Activated CD4-positive, alpha-beta T cell treated with anti-CD3 and anti-CD28 coated beads, Interleukin-2, amount 10 ng/mL, durations not matched to agents 24 days and 14 days (primary cell): ENCODE measurements around the gene MED20. TPM values are rescaled to one million over a fixed set of nuclear protein-coding genes. Genes with fewer than 3 reads are reported as not detected.

Source experiments
- DNase-seq: peaks from one replicate; pipeline ENCODE4 v3.0.0; 2022
- H3K27ac Mint-ChIP-seq: one replicate; pipeline ENCODE4 v1.8.0; 2022; ENCODE audit warnings: mild to moderate bottlenecking, mixed read lengths
- H3K27me3 Mint-ChIP-seq: one replicate; pipeline ENCODE4 v1.8.0; 2022; ENCODE audit warnings: mixed read lengths
- H3K36me3 Mint-ChIP-seq: one replicate; pipeline ENCODE4 v1.8.0; 2022; ENCODE audit warnings: low read depth, mild to moderate bottlenecking, mixed read lengths
- H3K4me1 Mint-ChIP-seq: one replicate; pipeline ENCODE4 v1.8.0; 2021; ENCODE audit warnings: mixed read lengths
- H3K4me3 Mint-ChIP-seq: one replicate; pipeline ENCODE4 v1.8.0; 2022; ENCODE audit warnings: mild to moderate bottlenecking, moderate library complexity, mixed read lengths
- H3K9me3 Mint-ChIP-seq: one replicate; pipeline ENCODE4 v1.8.0; 2021; ENCODE audit warnings: mixed read lengths
- intact Hi-C: fragments of 100-400 bp; cut with micrococcal nuclease; formaldehyde crosslinking; loops from one replicate; pipeline ENCODE4 v1.15.1; 2023
- total RNA-seq: library from RNA; stranded (reverse); gene quantifications from 2 replicates; pipeline ENCODE4 v1.2.3, GENCODE V29; 2022

Gene MED20
- total RNA-seq, 1 donor from 2014 or later: 22.8 TPM

GRCh38 chr6:41937861-41938574 lies 17.1 kb upstream of the MED20 start:
- H3K9me3 Mint-ChIP-seq: no peaks in the 10 kb centered on the region
- intact Hi-C loops: loop anchor here (5.0 kb wide), 2 partner anchors 151 to 279 kb away; partner anchors contain the start of genes MRPS10 and TOMM6
- peak; percentile 81 for DNase-seq
- peak overlapping the region; percentile 100 for H3K4me3 Mint-ChIP-seq
- peak overlapping the region; percentile 96 for H3K27ac Mint-ChIP-seq
- peaks cover 65% of the 10 kb centered on the region for H3K4me1 Mint-ChIP-seq
- H3K27me3 Mint-ChIP-seq: no peaks in the 10 kb centered on the region
- H3K36me3 Mint-ChIP-seq: peaks cover 58% of the 10 kb centered on the region

GRCh38 chr6:41937472-41937860 lies 16.5 kb upstream of the MED20 start:
- Mint-ChIP-seq H3K27me3 (no peaks in the 10 kb centered on the region), H3K9me3 (no peaks in the 10 kb centered on the region), H3K4me3 (peak overlapping the region; percentile 100), H3K27ac (peak overlapping the region; percentile 96), H3K36me3 (peaks cover 64% of the 10 kb centered on the region), H3K4me1 (peaks cover 66% of the 10 kb centered on the region)
- intact Hi-C loops: loop anchor here (5.0 kb wide), 2 partner anchors 150 to 280 kb away; partner anchors contain the start of genes MRPS10 and TOMM6
- no peak for DNase-seq

GRCh38 chr6:41936073-41936837 lies 15.3 kb upstream of the MED20 start:
- H3K4me1 Mint-ChIP-seq: peaks cover 68% of the 10 kb centered on the region
- intact Hi-C loops: loop anchor here (1.0 to 5.0 kb wide), 7 partner anchors 15 to 281 kb away; partner anchors contain the start of genes BYSL, MED20, MRPS10 and TOMM6
- H3K4me3 Mint-ChIP-seq: peak overlapping the region; percentile 100
- peak; percentile 96 for DNase-seq
- no peaks in the 10 kb centered on the region for H3K27me3 Mint-ChIP-seq
- peaks cover 75% of the 10 kb centered on the region for H3K36me3 Mint-ChIP-seq
- peak overlapping the region; percentile 87 for H3K27ac Mint-ChIP-seq
- no peaks in the 10 kb centered on the region for H3K9me3 Mint-ChIP-seq

- DNase-seq: no peak
- H3K36me3 Mint-ChIP-seq: peaks cover 80% of the 10 kb centered on the region
- intact Hi-C loops: loop anchor here (1.0 to 5.0 kb wide), 7 partner anchors 14 to 282 kb away; partner anchors contain the start of genes BYSL, MED20, MRPS10 and TOMM6
- no peaks in the 10 kb centered on the region for H3K27me3 Mint-ChIP-seq
- H3K27ac Mint-ChIP-seq: peak overlapping the region; percentile 87
- no peaks in the 10 kb centered on the region for H3K9me3 Mint-ChIP-seq
- peaks cover 71% of the 10 kb centered on the region for H3K4me1 Mint-ChIP-seq
- H3K4me3 Mint-ChIP-seq: peak overlapping the region; percentile 100
Observed at GRCh38 chr6:41935685-41936072, 14.7 kb upstream of the MED20 start.

- Mint-ChIP-seq H3K27ac (peak overlapping the region; percentile 30), H3K4me3 (peak overlapping the region; percentile 100), H3K9me3 (no peaks in the 10 kb centered on the region), H3K27me3 (no peaks in the 10 kb centered on the region), H3K4me1 (peaks cover 68% of the 10 kb centered on the region), H3K36me3 (peaks cover 75% of the 10 kb centered on the region)
- DNase-seq: no peak
- intact Hi-C loops: loop anchor here (5.0 kb wide), 2 partner anchors 148 to 282 kb away; partner anchors contain the start of genes MRPS10 and TOMM6
Observed at GRCh38 chr6:41935193-41935574, 14.2 kb upstream of the MED20 start.

- no peak for DNase-seq
- intact Hi-C loops: loop anchor here (5.0 kb wide), 2 partner anchors 147 to 283 kb away; partner anchors contain the start of genes MRPS10 and TOMM6
- Mint-ChIP-seq H3K36me3 (peaks cover 72% of the 10 kb centered on the region), H3K4me1 (peaks cover 64% of the 10 kb centered on the region), H3K9me3 (no peaks in the 10 kb centered on the region), H3K27ac (peak overlapping the region; percentile 30), H3K4me3 (peak overlapping the region; percentile 100), H3K27me3 (no peaks in the 10 kb centered on the region)
Observed at GRCh38 chr6:41934278-41935192, 13.6 kb upstream of the MED20 start.

GRCh38 chr6:41932378-41932777 lies 11.4 kb upstream of the MED20 start:
- Mint-ChIP-seq H3K4me1 (peaks cover 50% of the 10 kb centered on the region), H3K4me3 (no peak overlapping the region), H3K27me3 (no peaks in the 10 kb centered on the region), H3K9me3 (no peaks in the 10 kb centered on the region), H3K27ac (peak overlapping the region; percentile 38), H3K36me3 (peaks cover 74% of the 10 kb centered on the region)
- intact Hi-C loops: no loop called here
- no peak for DNase-seq

DNA sequence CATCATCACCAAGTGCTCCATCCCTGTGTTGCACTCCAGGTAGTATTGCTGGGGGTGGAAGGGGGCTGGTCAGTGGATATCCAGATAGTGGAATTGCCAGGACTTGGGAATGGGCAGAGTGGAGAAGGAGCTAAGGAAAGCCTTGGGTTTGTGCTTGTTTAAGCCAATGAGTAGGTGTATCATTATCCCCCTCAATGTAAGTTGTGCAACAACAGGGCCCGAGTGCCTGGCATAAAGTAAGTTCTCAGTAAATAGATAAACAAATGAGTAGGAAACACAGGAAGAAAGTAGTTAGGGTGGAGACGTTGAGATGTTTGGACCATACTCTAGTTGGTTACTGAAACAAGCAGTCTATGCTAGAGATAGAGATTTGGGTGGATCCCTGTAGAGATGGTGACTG lies 10.9 kb upstream of the MED20 start:
- peak overlapping the region; percentile 12 for H3K27ac Mint-ChIP-seq
- peaks cover 74% of the 10 kb centered on the region for H3K36me3 Mint-ChIP-seq
- H3K27me3 Mint-ChIP-seq: no peaks in the 10 kb centered on the region
- DNase-seq: no peak
- H3K4me3 Mint-ChIP-seq: no peak overlapping the region
- no peaks in the 10 kb centered on the region for H3K9me3 Mint-ChIP-seq
- peaks cover 48% of the 10 kb centered on the region for H3K4me1 Mint-ChIP-seq
- intact Hi-C loops: no loop called here

GRCh38 chr6:41929924-41930323 lies 9.0 kb upstream of the MED20 start:
- H3K9me3 Mint-ChIP-seq: no peaks in the 10 kb centered on the region
- H3K27me3 Mint-ChIP-seq: no peaks in the 10 kb centered on the region
- no peak overlapping the region for H3K27ac Mint-ChIP-seq
- DNase-seq: no peak
- no peak overlapping the region for H3K4me3 Mint-ChIP-seq
- H3K36me3 Mint-ChIP-seq: peaks cover 66% of the 10 kb centered on the region
- H3K4me1 Mint-ChIP-seq: peaks cover 36% of the 10 kb centered on the region
- intact Hi-C loops: no loop called here

GRCh38 chr6:41927253-41927652 lies 6.3 kb upstream of the MED20 start:
- Mint-ChIP-seq H3K4me3 (no peak overlapping the region), H3K4me1 (peaks cover 43% of the 10 kb centered on the region), H3K27me3 (no peaks in the 10 kb centered on the region), H3K36me3 (peaks cover 69% of the 10 kb centered on the region), H3K9me3 (no peaks in the 10 kb centered on the region), H3K27ac (no peak overlapping the region)
- intact Hi-C loops: no loop called here
- DNase-seq: no peak

DNA sequence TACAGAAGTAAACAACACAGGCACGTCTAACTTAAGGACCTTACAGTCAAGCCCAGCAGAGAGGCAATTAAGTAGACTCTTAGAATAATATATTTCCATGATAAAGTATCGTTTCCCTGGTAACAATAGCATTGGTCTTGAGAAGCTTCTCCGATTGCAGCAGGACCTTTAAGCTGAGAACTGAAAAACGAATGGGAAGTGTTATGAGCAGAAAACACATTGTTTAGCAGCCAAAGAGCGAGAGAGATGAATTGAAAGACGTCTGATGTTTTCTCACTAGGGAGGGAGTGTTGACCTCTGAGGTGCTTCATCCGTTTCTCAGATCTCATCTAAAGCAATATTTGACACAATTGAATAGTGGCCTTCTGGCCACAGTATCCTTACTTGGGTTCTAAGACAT lies 1.2 kb upstream of the MED20 start:
- no peak for DNase-seq
- peak overlapping the region; percentile 98 for H3K27ac Mint-ChIP-seq
- peaks cover 51% of the 10 kb centered on the region for H3K4me1 Mint-ChIP-seq
- H3K4me3 Mint-ChIP-seq: peak overlapping the region; percentile 100
- no peaks in the 10 kb centered on the region for H3K27me3 Mint-ChIP-seq
- H3K36me3 Mint-ChIP-seq: peaks cover 33% of the 10 kb centered on the region
- intact Hi-C loops: loop anchor here (5.0 kb wide), 1 partner anchor 295 kb away; the partner anchor contains the start of gene MRPS10
- H3K9me3 Mint-ChIP-seq: no peaks in the 10 kb centered on the region

DNA sequence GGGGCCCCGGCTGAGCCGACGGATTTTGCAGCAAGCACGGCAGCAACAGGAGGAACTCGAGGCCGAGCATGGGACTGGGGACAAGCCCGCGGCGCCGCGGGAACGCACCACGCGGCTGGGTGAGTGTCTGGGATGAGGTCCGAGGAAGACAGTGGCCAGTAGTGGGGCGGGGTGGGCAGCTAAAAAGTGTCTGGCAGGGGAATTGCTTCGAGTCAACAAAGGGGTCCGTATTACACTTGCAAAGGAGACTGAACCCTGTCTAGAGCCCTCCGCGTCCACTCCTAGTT lies 716 bp upstream of the MED20 start:
- peaks cover 32% of the 10 kb centered on the region for H3K36me3 Mint-ChIP-seq
- intact Hi-C loops: loop anchor here (1.0 to 5.0 kb wide), 11 partner anchors 15 to 849 kb away; partner anchors contain the start of genes CCND3, MRPS10, NFYA and OARD1
- no peaks in the 10 kb centered on the region for H3K9me3 Mint-ChIP-seq
- no peak for DNase-seq
- no peaks in the 10 kb centered on the region for H3K27me3 Mint-ChIP-seq
- H3K4me1 Mint-ChIP-seq: peaks cover 49% of the 10 kb centered on the region
- peak overlapping the region; percentile 100 for H3K4me3 Mint-ChIP-seq
- H3K27ac Mint-ChIP-seq: peak overlapping the region; percentile 98

- peaks cover 41% of the 10 kb centered on the region for H3K4me1 Mint-ChIP-seq
- H3K4me3 Mint-ChIP-seq: peak overlapping the region; percentile 32
- H3K27me3 Mint-ChIP-seq: no peaks in the 10 kb centered on the region
- intact Hi-C loops: no loop called here
- peaks cover 30% of the 10 kb centered on the region for H3K36me3 Mint-ChIP-seq
- peak overlapping the region; percentile 82 for H3K27ac Mint-ChIP-seq
- DNase-seq: no peak
- no peaks in the 10 kb centered on the region for H3K9me3 Mint-ChIP-seq
Observed at GRCh38 chr6:41917528-41917927, 3.4 kb downstream of the MED20 start.
